GM23248 (cell line): Measurements from ENCODE around the gene TTC14.

ENCODE experiments used
- EZH2 ChIP-seq: fragments of 200-600 bp; sonication (generic); IDR thresholded peaks from 2 replicates; pipeline ENCODE4 v1.6.1; 2018; ENCODE audit warnings: antibody characterized with exemption, mild to moderate bottlenecking; ENCODE audit not compliant: insufficient read depth, poor library complexity, severe bottlenecking
- EZH2phosphoT487 ChIP-seq: fragments of 200-600 bp; sonication (generic); IDR thresholded peaks from 2 replicates; pipeline ENCODE4 v1.6.1; 2018; ENCODE audit warnings: antibody characterized with exemption, moderate library complexity, mild to moderate bottlenecking, low read depth; ENCODE audit not compliant: insufficient read depth

DNA sequence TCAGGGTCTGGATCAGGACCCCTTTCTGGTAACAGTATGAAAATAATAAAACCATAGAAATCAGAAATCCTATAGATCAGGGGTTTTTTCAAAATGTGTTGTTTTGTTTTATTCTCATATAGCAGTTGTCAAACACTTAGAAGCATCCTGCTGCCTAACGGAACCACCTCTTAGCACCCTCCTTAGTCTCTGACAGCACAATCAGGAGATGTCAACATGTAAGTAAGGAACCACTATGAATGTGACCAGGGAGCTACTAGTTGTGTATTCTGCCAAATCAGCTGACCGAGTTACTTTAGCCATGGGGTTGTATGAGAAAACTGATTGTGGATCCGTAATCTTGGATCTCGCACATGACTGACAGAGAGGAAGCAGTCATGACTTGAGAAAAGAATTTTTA is 55.1 kb downstream of the TTC14 start:
- no peak for TF ChIP-seq EZH2
- TF ChIP-seq EZH2phosphoT487: no peak
